SK-N-MC (cell line): ENCODE measurements around the gene APOB.

ENCODE experiments used
- DNase-seq: peaks from one replicate; pipeline ENCODE4 v3.0.0-alpha.2; 2011; ENCODE audit warnings: low read depth, low spot score
- H3K27ac ChIP-seq: fragments of 200-600 bp; sonication (generic); 2 replicates; pipeline ENCODE4 v1.5.1; 2016; ENCODE audit warnings: mixed run types
- H3K36me3 ChIP-seq: fragments of 200-600 bp; sonication (generic); 2 replicates; pipeline ENCODE4 v1.6.1; 2017; ENCODE audit warnings: antibody characterized with exemption, low read length, mixed read lengths; ENCODE audit not compliant: insufficient read depth
- H3K4me3 ChIP-seq: fragments of 200-600 bp; sonication (generic); 2 replicates; pipeline ENCODE4 v1.5.1; 2016
- H3K9ac ChIP-seq: fragments of 200-600 bp; sonication (generic); 2 replicates; pipeline ENCODE4 v1.8.0; 2017; ENCODE audit warnings: mixed run types, mixed read lengths; ENCODE audit not compliant: insufficient read length
- H3K9me3 ChIP-seq: fragments of 200-600 bp; sonication (generic); 2 replicates; pipeline ENCODE4 v1.6.1; 2017; ENCODE audit warnings: low read depth, mild to moderate bottlenecking, antibody characterized with exemption, low read length, moderate library complexity, mixed read lengths
- EZH2 ChIP-seq: fragments of 200-600 bp; sonication (generic); IDR thresholded peaks from one replicate; pipeline ENCODE4 v1.6.1; 2017; ENCODE audit warnings: antibody characterized with exemption
- FOXP2 ChIP-seq: optimal IDR thresholded peaks from 2 replicates; pipeline ENCODE3; 2011; ENCODE audit warnings: mild to moderate bottlenecking, moderate library complexity; ENCODE audit not compliant: insufficient read depth; ENCODE audit errors: extremely low read length, control extremely low read depth
- POLR2AphosphoS5 ChIP-seq: IDR thresholded peaks from 2 replicates; pipeline ENCODE4 v1.6.1; 2012; ENCODE audit warnings: mild to moderate bottlenecking, low read depth, low read length, borderline replicate concordance

Gene APOB

GRCh38 chr2:20972110-20972509, 71.8 kb downstream of the APOB start:
- Histone ChIP-seq H3K27ac (no peak overlapping the region), H3K9me3 (no peaks in the 10 kb centered on the region), H3K36me3 (no peaks in the 10 kb centered on the region), H3K4me3 (no peak overlapping the region), H3K9ac (no peak overlapping the region)
- no peak for DNase-seq
- TF ChIP-seq POLR2AphosphoS5 (no peak), EZH2 (no peak), FOXP2 (no peak)

DNA sequence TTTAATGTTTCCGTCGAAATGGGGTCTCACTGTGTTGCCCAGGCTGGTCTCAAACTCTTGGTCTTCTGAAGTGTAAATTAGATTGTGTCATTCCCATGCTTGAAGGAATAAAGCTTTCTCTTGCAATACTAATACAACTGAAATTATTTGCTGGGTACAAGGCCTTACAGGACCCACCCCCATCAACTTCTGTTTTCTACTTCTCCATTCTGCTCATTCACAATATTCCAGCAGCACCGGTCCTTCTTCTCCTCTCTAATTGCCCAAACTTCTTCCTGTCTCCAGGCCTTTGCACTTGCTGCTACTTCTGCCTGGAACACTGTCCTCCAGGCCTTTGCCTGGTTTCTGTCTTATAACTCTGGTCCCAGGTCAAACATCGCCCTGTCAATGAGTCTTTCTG, 73.8 kb downstream of the APOB start:
- H3K9me3 ChIP-seq, result no peaks in the 10 kb centered on the region
- no peak for DNase-seq
- H3K36me3 ChIP-seq, result no peaks in the 10 kb centered on the region
- no peak overlapping the region for H3K9ac ChIP-seq
- TF ChIP-seq EZH2 (no peak), POLR2AphosphoS5 (no peak), FOXP2 (no peak)
- H3K27ac ChIP-seq, result no peak overlapping the region
- no peak overlapping the region for H3K4me3 ChIP-seq

- H3K36me3 ChIP-seq, result no peaks in the 10 kb centered on the region
- TF ChIP-seq POLR2AphosphoS5 (no peak), FOXP2 (no peak), EZH2 (no peak)
- no peak overlapping the region for H3K9ac ChIP-seq
- DNase-seq, result no peak
- H3K27ac ChIP-seq, result no peak overlapping the region
- H3K4me3 ChIP-seq, result no peak overlapping the region
- H3K9me3 ChIP-seq, result no peaks in the 10 kb centered on the region
Measured at GRCh38 chr2:20966061-20966595, 77.7 kb downstream of the APOB start.

DNA sequence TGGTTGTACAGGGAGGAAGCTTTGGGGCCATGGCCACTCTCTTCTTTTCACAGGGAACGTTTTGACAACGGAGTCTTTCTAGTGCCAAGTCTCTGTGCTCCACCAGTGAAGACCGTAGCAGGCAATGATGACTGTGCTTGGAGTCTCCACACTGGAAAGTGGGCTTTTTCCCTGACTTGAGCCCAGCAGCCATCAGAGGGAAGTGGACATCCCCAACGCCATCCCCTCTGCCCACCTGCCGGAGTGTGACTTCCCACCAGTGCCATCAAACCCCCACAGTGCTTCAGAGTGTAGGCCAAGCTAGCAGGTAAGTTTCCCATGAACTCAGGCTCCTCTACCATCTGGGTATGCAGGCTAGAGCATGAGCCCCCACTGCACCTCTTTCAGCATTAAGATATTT, 78.7 kb downstream of the APOB start:
- Histone ChIP-seq H3K36me3 (no peaks in the 10 kb centered on the region), H3K4me3 (no peak overlapping the region), H3K9ac (no peak overlapping the region), H3K27ac (no peak overlapping the region), H3K9me3 (no peaks in the 10 kb centered on the region)
- no peak for DNase-seq
- TF ChIP-seq POLR2AphosphoS5 (no peak), EZH2 (no peak), FOXP2 (no peak)

GRCh38 chr2:20963867-20964266, 80.0 kb downstream of the APOB start:
- TF ChIP-seq EZH2 (no peak), POLR2AphosphoS5 (no peak), FOXP2 (no peak)
- DNase-seq, result no peak
- H3K9me3 ChIP-seq, result no peaks in the 10 kb centered on the region
- no peaks in the 10 kb centered on the region for H3K36me3 ChIP-seq
- no peak overlapping the region for H3K27ac ChIP-seq
- no peak overlapping the region for H3K9ac ChIP-seq
- no peak overlapping the region for H3K4me3 ChIP-seq

DNA sequence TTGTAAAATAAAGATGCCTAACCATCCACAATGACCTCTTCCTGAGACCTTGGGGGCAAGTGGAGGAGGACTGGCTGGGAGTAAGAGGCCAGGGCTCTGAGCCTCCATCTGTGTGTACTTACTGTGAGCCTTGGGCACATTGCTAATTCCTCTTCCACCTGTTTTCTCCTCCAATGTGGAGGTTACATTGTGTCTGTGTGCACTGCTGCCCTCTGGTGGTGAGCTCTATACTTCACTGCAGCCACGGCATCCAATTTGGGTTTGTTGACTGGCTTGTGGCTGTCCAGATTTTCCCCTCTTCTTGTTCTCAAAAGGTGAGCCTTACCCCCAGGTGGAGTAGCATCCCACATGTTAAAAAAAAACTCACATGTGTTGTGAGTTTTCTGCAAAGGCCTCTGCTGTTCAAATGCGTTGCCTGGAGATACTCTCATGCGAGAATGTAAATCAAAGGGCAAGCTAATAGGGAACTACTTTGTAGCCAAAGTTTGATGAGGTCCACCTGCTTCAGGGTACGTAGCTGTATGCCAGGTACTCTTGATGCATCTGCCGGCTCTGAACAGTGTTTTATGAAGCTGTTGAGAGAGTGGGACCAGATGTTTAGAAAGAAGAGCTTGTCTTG, 80.8 kb downstream of the APOB start:
- no peak overlapping the region for H3K9ac ChIP-seq
- H3K4me3 ChIP-seq, result no peak overlapping the region
- no peak for TF ChIP-seq FOXP2
- no peak for TF ChIP-seq EZH2
- TF ChIP-seq POLR2AphosphoS5, result no peak
- no peak overlapping the region for H3K27ac ChIP-seq
- H3K9me3 ChIP-seq, result no peaks in the 10 kb centered on the region
- peak; percentile 12 for DNase-seq
- no peaks in the 10 kb centered on the region for H3K36me3 ChIP-seq

GRCh38 chr2:20961858-20962257, 82.0 kb downstream of the APOB start:
- Histone ChIP-seq H3K36me3 (no peaks in the 10 kb centered on the region), H3K9ac (no peak overlapping the region), H3K9me3 (no peaks in the 10 kb centered on the region), H3K4me3 (no peak overlapping the region), H3K27ac (no peak overlapping the region)
- TF ChIP-seq POLR2AphosphoS5, result no peak
- no peak for TF ChIP-seq FOXP2
- no peak for TF ChIP-seq EZH2
- no peak for DNase-seq

DNA sequence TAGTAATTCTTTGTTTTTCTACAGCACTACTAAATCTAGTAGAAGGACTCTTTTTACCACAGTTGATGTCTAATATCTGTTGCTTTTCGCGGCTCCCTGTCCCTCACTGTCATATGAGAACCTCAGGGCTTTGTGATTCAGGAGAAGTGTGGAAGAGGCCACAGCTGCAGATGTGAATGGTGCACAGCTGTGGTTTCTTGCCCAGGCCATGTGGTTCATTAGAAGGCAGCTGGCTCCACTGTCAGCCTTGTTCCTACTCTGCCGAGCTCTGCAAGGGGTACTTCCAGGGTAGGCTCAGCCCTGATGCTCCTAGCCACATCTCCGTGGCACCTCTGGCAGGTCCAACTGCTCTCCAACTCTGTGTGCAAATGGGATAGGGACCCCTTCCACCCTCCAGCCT, 83.9 kb downstream of the APOB start:
- TF ChIP-seq FOXP2 (no peak), EZH2 (no peak), POLR2AphosphoS5 (no peak)
- Histone ChIP-seq H3K4me3 (no peak overlapping the region), H3K36me3 (no peaks in the 10 kb centered on the region), H3K9ac (no peak overlapping the region), H3K9me3 (no peaks in the 10 kb centered on the region), H3K27ac (no peak overlapping the region)
- no peak for DNase-seq

DNA sequence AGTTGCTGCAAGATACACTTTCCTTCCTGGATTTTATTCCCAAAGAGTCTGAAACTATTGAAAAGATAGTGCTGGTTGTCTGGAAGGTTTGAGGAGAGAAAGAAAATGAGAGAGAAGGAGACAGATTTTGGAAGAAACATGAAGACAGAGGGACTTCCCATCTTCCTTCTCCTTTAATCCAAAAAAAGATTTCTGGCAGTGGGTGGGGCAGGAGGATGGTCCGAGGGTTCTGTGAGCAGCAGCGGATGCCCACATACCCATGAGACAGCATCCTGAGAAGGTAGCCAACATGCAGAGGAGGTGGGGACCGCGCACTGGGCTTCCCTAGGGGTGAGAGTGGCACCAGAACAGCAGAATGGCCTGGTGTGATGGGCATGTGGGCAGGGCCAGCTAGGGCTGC, 84.6 kb downstream of the APOB start:
- no peak overlapping the region for H3K4me3 ChIP-seq
- TF ChIP-seq POLR2AphosphoS5 (no peak), EZH2 (no peak), FOXP2 (no peak)
- H3K27ac ChIP-seq, result no peak overlapping the region
- H3K36me3 ChIP-seq, result no peaks in the 10 kb centered on the region
- no peak overlapping the region for H3K9ac ChIP-seq
- no peaks in the 10 kb centered on the region for H3K9me3 ChIP-seq
- DNase-seq, result no peak
